NT2/D1 (cell line): ENCODE results near the gene WDR36.

Experiments
- SUZ12 ChIP-seq: IDR thresholded peaks from 2 replicates; pipeline ENCODE4 v1.6.1; 2011; ENCODE audit not compliant: insufficient read length, insufficient read depth; ENCODE audit errors: extremely low read depth
- YY1 ChIP-seq: IDR thresholded peaks from 2 replicates; pipeline ENCODE4 v1.6.1; 2011; ENCODE audit not compliant: insufficient read length, insufficient read depth
- ZNF274 ChIP-seq: IDR thresholded peaks from 2 replicates; pipeline ENCODE4 v1.6.1; 2011; ENCODE audit warnings: mild to moderate bottlenecking, low read depth, low read length

GRCh38 chr5:111153483-111153882 is 61.3 kb downstream of the WDR36 start:
- TF ChIP-seq YY1 (no peak), SUZ12 (no peak), ZNF274 (no peak)
